ENCODE measurements around the gene APOC1.

APOC1 gene

DNA sequence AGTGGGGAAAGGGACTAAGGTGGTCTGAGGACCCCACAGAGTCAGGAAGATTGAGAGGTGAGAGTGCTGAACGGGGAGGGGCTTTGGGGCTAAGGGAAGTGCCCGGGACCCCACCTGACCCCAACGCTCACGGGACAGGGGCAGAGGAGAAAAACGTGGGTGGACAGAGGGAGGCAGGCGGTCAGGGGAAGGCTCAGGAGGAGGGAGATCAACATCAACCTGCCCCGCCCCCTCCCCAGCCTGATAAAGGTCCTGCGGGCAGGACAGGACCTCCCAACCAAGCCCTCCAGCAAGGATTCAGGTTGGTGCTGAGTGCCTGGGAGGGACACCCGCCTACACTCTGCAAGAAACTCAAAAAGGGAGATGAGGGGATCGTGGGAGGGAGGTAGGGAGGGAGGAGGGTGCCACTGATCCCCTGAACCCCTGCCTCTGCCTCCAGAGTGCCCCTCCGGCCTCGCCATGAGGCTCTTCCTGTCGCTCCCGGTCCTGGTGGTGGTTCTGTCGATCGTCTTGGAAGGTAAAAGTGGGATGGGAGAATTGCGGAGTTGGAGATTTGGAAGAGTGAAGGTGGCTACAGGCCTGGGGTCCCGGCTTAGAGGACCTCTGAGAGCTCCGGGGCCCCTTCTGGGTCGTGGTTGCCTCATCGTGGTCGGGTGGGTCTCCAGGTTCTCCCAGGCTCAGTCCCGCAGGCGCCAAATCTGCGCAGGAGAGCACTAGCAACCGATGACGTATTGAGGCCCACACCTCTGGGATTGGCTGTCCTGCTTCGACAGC is at the start of gene APOC1:
APOC1 (plus strand) TSS at position 176 of the 774 bp plus-strand sequence; CDS start at position 460, 284 bp downstream.
- peak within 1 kb of the TSS; percentile 78; the same call in 1 of the 2 replicates for H3K27ac ChIP-seq

DNA sequence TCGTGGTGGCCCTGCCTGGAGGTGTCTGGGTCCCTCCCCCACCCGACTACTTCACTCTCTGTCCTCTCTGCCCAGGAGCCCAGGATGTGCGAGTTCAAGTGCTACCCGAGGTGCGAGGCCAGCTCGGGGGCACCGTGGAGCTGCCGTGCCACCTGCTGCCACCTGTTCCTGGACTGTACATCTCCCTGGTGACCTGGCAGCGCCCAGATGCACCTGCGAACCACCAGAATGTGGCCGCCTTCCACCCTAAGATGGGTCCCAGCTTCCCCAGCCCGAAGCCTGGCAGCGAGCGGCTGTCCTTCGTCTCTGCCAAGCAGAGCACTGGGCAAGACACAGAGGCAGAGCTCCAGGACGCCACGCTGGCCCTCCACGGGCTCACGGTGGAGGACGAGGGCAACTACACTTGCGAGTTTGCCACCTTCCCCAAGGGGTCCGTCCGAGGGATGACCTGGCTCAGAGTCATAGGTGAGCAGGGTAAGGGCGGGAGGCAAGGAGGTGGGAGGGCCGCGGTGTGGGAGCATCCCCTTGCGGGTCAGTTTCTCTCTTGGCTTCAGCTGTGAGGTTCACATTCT is 49.1 kb upstream of the APOC1 start:
- TF ChIP-seq, protein P1, sequence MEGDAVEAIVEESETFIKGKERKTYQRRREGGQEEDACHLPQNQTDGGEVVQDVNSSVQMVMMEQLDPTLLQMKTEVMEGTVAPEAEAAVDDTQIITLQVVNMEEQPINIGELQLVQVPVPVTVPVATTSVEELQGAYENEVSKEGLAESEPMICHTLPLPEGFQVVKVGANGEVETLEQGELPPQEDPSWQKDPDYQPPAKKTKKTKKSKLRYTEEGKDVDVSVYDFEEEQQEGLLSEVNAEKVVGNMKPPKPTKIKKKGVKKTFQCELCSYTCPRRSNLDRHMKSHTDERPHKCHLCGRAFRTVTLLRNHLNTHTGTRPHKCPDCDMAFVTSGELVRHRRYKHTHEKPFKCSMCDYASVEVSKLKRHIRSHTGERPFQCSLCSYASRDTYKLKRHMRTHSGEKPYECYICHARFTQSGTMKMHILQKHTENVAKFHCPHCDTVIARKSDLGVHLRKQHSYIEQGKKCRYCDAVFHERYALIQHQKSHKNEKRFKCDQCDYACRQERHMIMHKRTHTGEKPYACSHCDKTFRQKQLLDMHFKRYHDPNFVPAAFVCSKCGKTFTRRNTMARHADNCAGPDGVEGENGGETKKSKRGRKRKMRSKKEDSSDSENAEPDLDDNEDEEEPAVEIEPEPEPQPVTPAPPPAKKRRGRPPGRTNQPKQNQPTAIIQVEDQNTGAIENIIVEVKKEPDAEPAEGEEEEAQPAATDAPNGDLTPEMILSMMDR (conservative IDR thresholded peaks at IDR 0.05) = no peak
- no peak overlapping the region for H3K27ac ChIP-seq

DNA sequence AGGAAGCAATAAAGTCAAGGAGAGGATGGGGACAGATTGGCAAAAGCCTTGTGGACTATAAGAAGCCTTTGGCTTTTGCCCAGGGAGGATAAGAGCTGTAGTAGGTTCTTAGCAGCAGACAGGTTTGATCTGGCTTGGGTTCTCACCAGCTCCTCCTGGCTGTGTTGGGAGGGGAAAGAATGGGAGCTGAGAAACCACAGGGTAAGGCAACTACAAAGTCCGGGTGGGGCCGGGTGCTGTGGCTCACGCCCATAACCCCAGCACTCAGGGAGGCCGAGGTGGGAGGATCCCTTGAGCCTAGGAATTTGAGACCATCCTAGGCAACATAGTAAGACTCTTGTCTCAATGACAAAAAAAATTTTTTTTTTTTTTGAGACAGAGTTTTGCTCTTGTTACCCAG is 47.7 kb upstream of the APOC1 start:
- no peak overlapping the region for H3K27ac ChIP-seq
- TF ChIP-seq, protein P1 (conservative IDR thresholded peaks at IDR 0.05) = no peak

DNA sequence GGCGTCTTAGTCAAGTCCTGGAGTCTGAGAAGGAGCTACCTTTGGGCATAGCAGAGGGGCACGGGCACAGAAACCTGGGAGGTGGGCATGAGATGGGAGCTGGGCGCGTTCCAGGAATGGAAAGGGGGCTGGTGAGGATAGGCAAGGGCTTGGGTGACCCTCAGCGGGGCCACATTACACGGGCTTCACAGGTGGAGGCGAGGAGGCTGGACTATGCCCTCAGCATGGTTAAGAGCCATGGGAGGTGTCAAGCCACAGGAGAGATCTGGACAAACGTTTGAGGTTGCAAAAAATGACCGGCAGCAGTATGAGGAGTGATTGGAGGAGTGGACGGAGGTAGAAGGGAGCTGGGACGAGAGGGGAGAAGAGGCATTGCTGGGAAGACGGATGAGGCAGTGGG is 46.8 kb upstream of the APOC1 start:
- H3K27ac ChIP-seq = no peak overlapping the region
- TF ChIP-seq, protein P1 (conservative IDR thresholded peaks at IDR 0.05) = no peak

DNA sequence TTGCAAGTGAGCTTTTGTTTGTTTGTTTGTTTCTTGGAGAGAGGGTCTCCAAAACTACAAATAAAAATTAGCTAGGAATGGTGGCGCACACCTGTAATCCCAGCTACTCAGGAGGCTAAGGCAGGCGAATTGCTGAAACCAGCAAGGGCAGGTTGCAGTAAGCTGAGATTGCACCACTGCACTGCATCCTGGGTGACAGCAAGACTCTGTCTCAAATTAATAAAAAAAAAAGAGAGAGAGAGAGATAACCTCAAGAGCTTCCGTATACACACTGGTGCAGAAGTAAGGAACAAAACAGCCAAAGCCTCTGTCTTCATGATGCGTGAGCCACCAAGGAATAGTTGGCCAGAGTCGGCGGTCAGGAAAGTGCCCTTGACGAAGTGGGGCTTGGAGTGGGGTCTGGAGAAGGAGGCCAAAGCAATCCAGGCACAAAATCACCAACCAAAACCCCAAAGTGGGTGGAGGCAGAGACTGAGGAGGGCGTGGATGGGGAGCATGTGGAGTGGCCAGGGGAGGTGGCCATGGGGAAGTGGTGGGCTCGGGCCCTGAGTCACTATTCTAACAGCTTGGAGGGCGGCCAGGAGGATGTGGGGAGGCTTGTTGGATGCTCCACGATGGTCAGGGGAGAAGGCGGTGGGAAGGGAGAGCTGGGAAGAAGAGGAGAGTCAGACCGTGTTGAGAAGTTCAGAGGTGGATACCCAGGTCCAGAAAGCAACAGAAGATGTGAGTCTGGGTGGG is 44.5 kb upstream of the APOC1 start:
- no peak overlapping the region for H3K27ac ChIP-seq
- TF ChIP-seq, protein P1 (conservative IDR thresholded peaks at IDR 0.05) = no peak

DNA sequence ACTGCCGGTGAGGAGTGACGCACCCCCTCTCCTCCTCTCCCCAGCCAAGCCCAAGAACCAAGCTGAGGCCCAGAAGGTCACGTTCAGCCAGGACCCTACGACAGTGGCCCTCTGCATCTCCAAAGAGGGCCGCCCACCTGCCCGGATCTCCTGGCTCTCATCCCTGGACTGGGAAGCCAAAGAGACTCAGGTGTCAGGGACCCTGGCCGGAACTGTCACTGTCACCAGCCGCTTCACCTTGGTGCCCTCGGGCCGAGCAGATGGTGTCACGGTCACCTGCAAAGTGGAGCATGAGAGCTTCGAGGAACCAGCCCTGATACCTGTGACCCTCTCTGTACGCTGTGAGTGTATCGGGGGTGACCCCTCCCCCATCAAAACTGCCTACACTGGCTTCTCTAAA is 42.6 kb upstream of the APOC1 start:
- H3K27ac ChIP-seq = no peak overlapping the region
- TF ChIP-seq, protein P1 (conservative IDR thresholded peaks at IDR 0.05) = no peak

DNA sequence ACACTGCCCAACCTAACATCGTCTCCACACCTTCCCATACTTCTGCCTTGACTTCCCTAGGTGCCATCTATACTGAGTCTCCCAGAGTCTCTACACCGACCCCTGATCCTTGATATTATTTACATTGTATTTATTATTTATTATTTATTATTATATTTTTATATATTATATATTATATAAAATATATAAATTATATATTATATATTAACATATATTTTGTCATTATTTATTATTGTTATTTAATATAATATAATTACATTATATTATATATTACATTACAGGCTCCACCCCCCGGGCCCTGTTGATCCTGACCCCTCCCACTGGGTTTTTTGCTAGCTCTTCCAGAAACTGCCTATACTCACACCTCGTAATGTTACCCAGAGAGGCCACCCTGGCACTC is 41.7 kb upstream of the APOC1 start:
- H3K27ac ChIP-seq = no peak overlapping the region
- TF ChIP-seq, protein P1 (conservative IDR thresholded peaks at IDR 0.05) = no peak

All from VCaP (cell line).